ENCODE results near the gene TIGAR.

The TIGAR gene

GRCh38 chr12:4320853-4321701 lies at the start of gene TIGAR:
TIGAR (plus strand) TSS chr12:4321213; CDS start chr12:4321272, 59 bp downstream.
- peak; percentile 99 for DNase-seq

GRCh38 chr12:4271717-4272423 lies 49.1 kb upstream of the TIGAR start:
- DNase-seq, result peak; percentile 54

- no peak for DNase-seq
Measured at GRCh38 chr12:4272424-4273272, 48.4 kb upstream of the TIGAR start.

GRCh38 chr12:4273273-4273651 lies 47.8 kb upstream of the TIGAR start:
- no peak for DNase-seq

- DNase-seq, result peak; percentile 66
Measured at GRCh38 chr12:4273652-4274395, 47.2 kb upstream of the TIGAR start, which contains the start of gene CCND2. CCND2 (plus strand) TSS chr12:4273762; CDS start chr12:4274041, 279 bp downstream.

- DNase-seq, result no peak
Measured at GRCh38 chr12:4274396-4275015, 46.5 kb upstream of the TIGAR start.

GRCh38 chr12:4275016-4275869 lies 45.8 kb upstream of the TIGAR start:
- no peak for DNase-seq

- no peak for DNase-seq
Measured at GRCh38 chr12:4275870-4276301, 45.1 kb upstream of the TIGAR start.

GRCh38 chr12:4276524-4277204 lies 44.3 kb upstream of the TIGAR start:
- peak; percentile 92 for DNase-seq

GRCh38 chr12:4277205-4277543 lies 43.8 kb upstream of the TIGAR start:
- DNase-seq, result no peak

GRCh38 chr12:4277857-4278256 lies 43.2 kb upstream of the TIGAR start:
- DNase-seq, result no peak

GRCh38 chr12:4278329-4279197 lies 42.5 kb upstream of the TIGAR start:
- peak; percentile 86 for DNase-seq

- no peak for DNase-seq
Measured at GRCh38 chr12:4279198-4279690, 41.8 kb upstream of the TIGAR start.

GRCh38 chr12:4280351-4281163 lies 40.5 kb upstream of the TIGAR start:
- DNase-seq, result peak; percentile 49

- DNase-seq, result no peak
Measured at GRCh38 chr12:4281173-4281654, 39.8 kb upstream of the TIGAR start.

- no peak for DNase-seq
Measured at GRCh38 chr12:4282103-4282891, 38.7 kb upstream of the TIGAR start.

- no peak for DNase-seq
Measured at GRCh38 chr12:4282892-4283511, 38.0 kb upstream of the TIGAR start.

Measured in suppressor macrophage treated with lipopolysaccharide for 4 hours (primary cell).